IMR-90 (cell line): ENCODE results near the gene HDAC7. TPM values are rescaled to one million over a fixed set of nuclear protein-coding genes. Genes with fewer than 3 reads are reported as not detected.

Experiments
- ATAC-seq: fragments of 200-7000 bp; cut with Tn5 transposase; 2 replicates; pipeline ENCODE4 v1.9.1; 2020; ENCODE audit warnings: low read depth, mild to moderate bottlenecking, moderate library complexity
- BruUV-seq: library from RNA; stranded (reverse); fragments of 400-500 nt; replicated peaks from 2 replicates; lab custom pipeline; 2021; lab: Mats Ljungman, UMichigan
- CTCF ChIA-PET: fragments of 300-600 bp; formaldehyde crosslinking; extraction: SDS; loops from one replicate; lab custom pipeline; 2021; ENCODE audit warnings: antibody characterized with exemption; lab: Yijun Ruan, JAX
- POLR2A ChIA-PET: fragments of 300-600 bp; sonication (Branson Sonifier 250); formaldehyde crosslinking; loops from one replicate; lab custom pipeline; 2022; ENCODE audit warnings: antibody characterized with exemption; ENCODE audit not compliant: unreplicated experiment; lab: Charles Lee
- DNase-seq: peaks from one replicate; pipeline ENCODE4 v3.0.0; 2013
- H2AFZ ChIP-seq: replicated peaks from 2 replicates; pipeline ENCODE3; 2013; ENCODE audit warnings: low read length, mild to moderate bottlenecking; ENCODE audit not compliant: poor library complexity
- H2AK5ac ChIP-seq: 2 replicates; pipeline ENCODE4 v1.6.1; 2013; ENCODE audit warnings: low read depth, low read length, inconsistent platforms
- H2AK9ac ChIP-seq: replicated peaks from 2 replicates; pipeline ENCODE3; 2013; ENCODE audit warnings: mild to moderate bottlenecking, low read depth, low read length, moderate library complexity; ENCODE audit not compliant: poor library complexity
- H2BK120ac ChIP-seq: 2 replicates; pipeline ENCODE4 v1.6.1; 2013; ENCODE audit warnings: low read depth, low read length, inconsistent platforms
- H2BK15ac ChIP-seq: 3 replicates; pipeline ENCODE4 v1.6.1; 2013; ENCODE audit warnings: low read depth, low read length, inconsistent platforms
- H2BK20ac ChIP-seq: 2 replicates; pipeline ENCODE4 v1.6.1; 2013; ENCODE audit warnings: low read depth, mild to moderate bottlenecking, inconsistent platforms, low read length, moderate library complexity
- H2BK5ac ChIP-seq: 2 replicates; pipeline ENCODE4 v1.6.1; 2013; ENCODE audit warnings: mild to moderate bottlenecking, low read depth, low read length, inconsistent platforms; ENCODE audit not compliant: poor library complexity, severe bottlenecking
- H3K14ac ChIP-seq: replicated peaks from 2 replicates; pipeline ENCODE4 v1.6.1; 2013; ENCODE audit warnings: low read depth, low read length, inconsistent platforms
- H3K18ac ChIP-seq: 2 replicates; pipeline ENCODE4 v1.6.1; 2013; ENCODE audit warnings: low read depth, low read length, control low read depth
- H3K23ac ChIP-seq: 2 replicates; pipeline ENCODE4 v1.6.1; 2013; ENCODE audit warnings: low read depth, low read length, inconsistent platforms
- H3K27ac ChIP-seq: 2 replicates; pipeline ENCODE4 v1.5.1; 2013; ENCODE audit warnings: mild to moderate bottlenecking, control low read depth, low read length; ENCODE audit not compliant: insufficient read depth
- H3K27me3 ChIP-seq: 2 replicates; pipeline ENCODE4 v1.6.1; 2013; ENCODE audit warnings: low read length; ENCODE audit not compliant: control insufficient read depth, insufficient read depth
- H3K36me3 ChIP-seq: 2 replicates; pipeline ENCODE4 v1.6.1; 2013; ENCODE audit warnings: low read length, mixed read lengths; ENCODE audit not compliant: control insufficient read depth, insufficient read depth
- H3K4ac ChIP-seq: 2 replicates; pipeline ENCODE4 v1.6.1; 2013; ENCODE audit warnings: low read depth, low read length, inconsistent platforms
- H3K4me1 ChIP-seq: 2 replicates; pipeline ENCODE4 v1.6.1; 2013; ENCODE audit warnings: low read length, mixed read lengths; ENCODE audit not compliant: control insufficient read depth, insufficient read depth
- H3K4me2 ChIP-seq: 2 replicates; pipeline ENCODE4 v1.6.1; 2013; ENCODE audit warnings: low read depth, mild to moderate bottlenecking, control low read depth, low read length, moderate library complexity
- H3K4me3 ChIP-seq: 2 replicates; pipeline ENCODE4 v1.5.1; 2013; ENCODE audit warnings: low read depth, mild to moderate bottlenecking, control low read depth, low read length, moderate library complexity; ENCODE audit not compliant: insufficient read depth
- H3K56ac ChIP-seq: 2 replicates; pipeline ENCODE4 v1.6.1; 2013; ENCODE audit warnings: low read length, inconsistent platforms; ENCODE audit not compliant: insufficient read depth; ENCODE audit errors: extremely low read depth
- H3K79me1 ChIP-seq, 2 experiments: 2 replicates each; pipeline ENCODE4 v1.6.1; 2013; ENCODE audit warnings: low read length in 2 of 2, inconsistent platforms in 1 of 2, low read depth in 1 of 2
- H3K9ac ChIP-seq: 2 replicates; pipeline ENCODE4 v1.6.1; 2013; ENCODE audit warnings: low read depth, low read length, control low read depth
- H3K9me1 ChIP-seq: 2 replicates; pipeline ENCODE4 v1.6.1; 2013; ENCODE audit warnings: low read length, inconsistent platforms; ENCODE audit not compliant: insufficient read depth
- H3K9me3 ChIP-seq: 2 replicates; pipeline ENCODE4 v1.6.1; 2013; ENCODE audit warnings: low read length; ENCODE audit not compliant: control insufficient read depth, insufficient read depth
- H4K20me1 ChIP-seq: 2 replicates; pipeline ENCODE4 v1.6.1; 2013; ENCODE audit warnings: low read length, inconsistent platforms; ENCODE audit not compliant: insufficient read depth
- H4K5ac ChIP-seq: 2 replicates; pipeline ENCODE4 v1.6.1; 2013; ENCODE audit warnings: mild to moderate bottlenecking, low read depth, low read length, control low read depth
- H4K8ac ChIP-seq, 2 experiments: 2 replicates each; pipeline ENCODE4 v1.6.1; 2013; ENCODE audit warnings: low read depth in 2 of 2, low read length in 2 of 2, control low read depth in 1 of 2, inconsistent platforms in 1 of 2
- H4K91ac ChIP-seq: 2 replicates; pipeline ENCODE4 v1.6.1; 2013; ENCODE audit warnings: low read depth, low read length, inconsistent platforms; ENCODE audit not compliant: insufficient read depth
- CEBPB ChIP-seq: IDR thresholded peaks from 2 replicates; pipeline ENCODE4 v1.6.1; 2012; ENCODE audit warnings: low read depth, low read length, improper control_type of control experiment
- CHD1 ChIP-seq: IDR thresholded peaks from 2 replicates; pipeline ENCODE4 v1.6.1; 2012; ENCODE audit warnings: low read depth, low read length, improper control_type of control experiment
- RAD21 ChIP-seq: IDR thresholded peaks from 2 replicates; pipeline ENCODE4 v1.6.1; 2012; ENCODE audit warnings: low read length, improper control_type of control experiment
- SMC3 ChIP-seq: fragments of 150-350 bp; IDR thresholded peaks from 2 replicates; pipeline ENCODE4 v1.6.1; 2016; ENCODE audit warnings: low read depth, mild to moderate bottlenecking, antibody characterized with exemption, low read length, moderate library complexity
- WGBS, 2 experiments: methylation state at CpG; one replicate each; pipeline versions ENCODE4 v1.1.5 to v1.1.7; 2013; ENCODE audit warnings: missing lambda C conversion rate in 2 of 2; ENCODE audit not compliant: insufficient read length in 1 of 2; ENCODE audit errors: extremely low coverage in 2 of 2; 5-methylcytosine and 5-hydroxymethylcytosine counted together
- dilution Hi-C: fragments of 300-500 bp; cut with HindIII; formaldehyde crosslinking; loops from one replicate; pipeline ENCODE4 v1.14.3; 2018; ENCODE audit warnings: low sequenced_read_pairs; ENCODE audit not compliant: unreplicated experiment
- in situ Hi-C: fragments of 300-500 bp; cut with MboI; formaldehyde crosslinking; loops from 3 replicates; pipeline ENCODE4 v1.14.3; 2019; ENCODE audit warnings: low sequenced_read_pairs, inconsistent platforms, mixed read lengths
- intact Hi-C: fragments of 100-400 bp; cut with micrococcal nuclease; formaldehyde crosslinking; loops from 2 replicates; pipeline ENCODE4 v1.10.0; 2022
- polyA plus RNA-seq, 3 experiments: library from polyadenylated mRNA; depleted of rRNA; stranded (reverse); fragments of >200 nt; gene quantifications; 2 replicates each; pipeline ENCODE4 v1.2.3, GENCODE V29; 2012; ENCODE audit warnings: low replicate concordance in 1 of 3
- total RNA-seq: library from RNA; depleted of rRNA; stranded (reverse); fragments of >200 nt; gene quantifications from 2 replicates; pipeline ENCODE4 v1.2.3, GENCODE V29; 2012
- TF ChIP-seq, protein P1 (sequence below): fragments of 150-350 bp; IDR thresholded peaks from 2 replicates; pipeline ENCODE4 v1.6.1; 2017; ENCODE audit warnings: mild to moderate bottlenecking, antibody characterized with exemption, low read length, low read depth
- TF ChIP-seq, protein P2 (sequence below): conservative IDR thresholded peaks from 2 replicates; pipeline ENCODE4 v1.5.1; 2012; ENCODE audit warnings: mild to moderate bottlenecking, low read depth, low read length, improper control_type of control experiment

Gene HDAC7
- total and polyA plus RNA-seq, 2 of the 4 experiments (the other 2 are of a cell fraction), result 10.4 to 64.7 TPM

DNA sequence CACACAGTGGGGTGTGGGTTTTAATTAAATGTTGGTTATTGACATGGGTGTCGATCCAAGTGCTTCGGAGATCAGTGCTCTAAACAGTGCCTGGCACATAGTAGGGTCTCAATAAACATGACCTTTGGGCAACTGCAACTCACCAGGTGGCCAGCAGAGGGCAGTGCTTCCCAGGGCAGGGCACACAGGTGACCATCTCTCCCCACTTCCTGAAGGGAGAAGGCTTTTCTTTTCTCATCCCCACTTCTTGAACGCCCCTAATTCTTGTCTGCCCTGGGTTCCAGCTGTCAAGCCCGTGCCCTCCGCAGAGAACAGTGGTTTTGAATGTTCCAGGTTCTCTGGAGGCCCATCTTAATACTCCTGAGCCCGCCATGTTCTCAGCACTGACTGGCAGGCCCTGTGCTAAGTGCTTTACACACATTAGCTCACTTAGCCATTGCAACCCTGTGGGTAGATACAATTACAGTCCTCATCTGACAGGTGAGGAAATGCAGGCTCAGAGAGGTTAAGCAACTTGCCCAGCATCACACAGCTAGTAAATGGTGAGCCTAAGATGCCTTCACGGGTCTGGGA lies 77.4 kb downstream of the HDAC7 start:
- H2AK9ac ChIP-seq, result no peak overlapping the region
- WGBS, 2 experiments, result no CpG with 5 or more reads among the region's 7 CpGs
- ChIA-PET CTCF (interaction anchor here (0.7 to 2.4 kb wide), 11 partner anchors 10 to 99 kb away, joined by 3 to 19 read pairs (median 9); partner anchors contain the start of genes ENDOU and RAPGEF3), POLR2A (no interaction called here)
- H3K4me3 ChIP-seq, result no peak overlapping the region
- no peak overlapping the region for H3K27ac ChIP-seq
- no peak overlapping the region for H3K18ac ChIP-seq
- in situ Hi-C loops (loop anchor here (10.0 kb wide), 1 partner anchor 92 kb away; no protein-coding TSS in a partner anchor), dilution Hi-C loops (no loop called here), intact Hi-C loops (loop anchor here (1.0 kb wide), 2 partner anchors 37 to 96 kb away; no protein-coding TSS in a partner anchor)
- no peak overlapping the region for H2BK5ac ChIP-seq
- H2AK5ac ChIP-seq, result no peak overlapping the region; the same call in 1 of the 2 replicates
- H3K56ac ChIP-seq, result no peak overlapping the region
- no peak for DNase-seq
- no peak overlapping the region for H3K4me2 ChIP-seq
- no peak overlapping the region for H3K4ac ChIP-seq
- no peak overlapping the region for H3K9ac ChIP-seq
- no peak overlapping the region for H2BK15ac ChIP-seq
- H4K91ac ChIP-seq, result no peak overlapping the region
- no peaks in the 10 kb centered on the region for H3K79me1 ChIP-seq
- H3K9me3 ChIP-seq, result no peaks in the 10 kb centered on the region
- 0 out of 2 replicates have a peak, but pooled peaks cover 4% of the 10 kb centered on the region for H3K9me1 ChIP-seq
- peaks cover 6% of the 10 kb centered on the region for H3K4me1 ChIP-seq
- ATAC-seq, result peak; percentile 36; the same call in 1 of the 2 replicates
- no peak overlapping the region for H3K14ac ChIP-seq
- no peak overlapping the region for H2BK20ac ChIP-seq
- TF ChIP-seq CEBPB, result no peak
- TF ChIP-seq RAD21, result peak; percentile 84
- TF ChIP-seq, protein P1, sequence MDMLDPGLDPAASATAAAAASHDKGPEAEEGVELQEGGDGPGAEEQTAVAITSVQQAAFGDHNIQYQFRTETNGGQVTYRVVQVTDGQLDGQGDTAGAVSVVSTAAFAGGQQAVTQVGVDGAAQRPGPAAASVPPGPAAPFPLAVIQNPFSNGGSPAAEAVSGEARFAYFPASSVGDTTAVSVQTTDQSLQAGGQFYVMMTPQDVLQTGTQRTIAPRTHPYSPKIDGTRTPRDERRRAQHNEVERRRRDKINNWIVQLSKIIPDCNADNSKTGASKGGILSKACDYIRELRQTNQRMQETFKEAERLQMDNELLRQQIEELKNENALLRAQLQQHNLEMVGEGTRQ, result no peak
- TF ChIP-seq, protein P2, sequence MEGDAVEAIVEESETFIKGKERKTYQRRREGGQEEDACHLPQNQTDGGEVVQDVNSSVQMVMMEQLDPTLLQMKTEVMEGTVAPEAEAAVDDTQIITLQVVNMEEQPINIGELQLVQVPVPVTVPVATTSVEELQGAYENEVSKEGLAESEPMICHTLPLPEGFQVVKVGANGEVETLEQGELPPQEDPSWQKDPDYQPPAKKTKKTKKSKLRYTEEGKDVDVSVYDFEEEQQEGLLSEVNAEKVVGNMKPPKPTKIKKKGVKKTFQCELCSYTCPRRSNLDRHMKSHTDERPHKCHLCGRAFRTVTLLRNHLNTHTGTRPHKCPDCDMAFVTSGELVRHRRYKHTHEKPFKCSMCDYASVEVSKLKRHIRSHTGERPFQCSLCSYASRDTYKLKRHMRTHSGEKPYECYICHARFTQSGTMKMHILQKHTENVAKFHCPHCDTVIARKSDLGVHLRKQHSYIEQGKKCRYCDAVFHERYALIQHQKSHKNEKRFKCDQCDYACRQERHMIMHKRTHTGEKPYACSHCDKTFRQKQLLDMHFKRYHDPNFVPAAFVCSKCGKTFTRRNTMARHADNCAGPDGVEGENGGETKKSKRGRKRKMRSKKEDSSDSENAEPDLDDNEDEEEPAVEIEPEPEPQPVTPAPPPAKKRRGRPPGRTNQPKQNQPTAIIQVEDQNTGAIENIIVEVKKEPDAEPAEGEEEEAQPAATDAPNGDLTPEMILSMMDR, result peak; percentile 87
- TF ChIP-seq SMC3, result peak; percentile 84
- TF ChIP-seq CHD1, result no peak
- H4K20me1 ChIP-seq, result no peaks in the 10 kb centered on the region
- no peak overlapping the region for H4K5ac ChIP-seq
- peak overlapping the region; percentile 12 for H2AFZ ChIP-seq
- H3K36me3 ChIP-seq, result no peaks in the 10 kb centered on the region
- peaks cover 28% of the 10 kb centered on the region for H3K27me3 ChIP-seq
- no peak overlapping the region for H4K8ac ChIP-seq
- H2BK120ac ChIP-seq, result no peak overlapping the region
- no TSS peak for BruUV-seq
- H3K23ac ChIP-seq, result no peak overlapping the region
